ENCODE data around the gene CPM. TPM values are rescaled to one million over a fixed set of nuclear protein-coding genes. Genes with fewer than 3 reads are reported as not detected.
"Not testable (repeated sequence)": the region's sequence is repeated elsewhere in the genome, so short reads cannot be mapped to it uniquely, and the experiment has no call there.

Gene CPM
- total and polyA plus RNA-seq, 7 experiments from 2014 or later: 0.06 to 5.9 (median 1.8) TPM

- POLR2A ChIA-PET: interaction anchor here (0.5 to 0.6 kb wide), 2 partner anchors 160 to 453 kb away, joined by 3 to 4 read pairs; no protein-coding TSS in a partner anchor
- intact Hi-C loops (cut with micrococcal nuclease): no loop called here
These were observed 117.6 kb downstream of the CPM start for GRCh38 chr12:68815232-68815927.

GRCh38 chr12:68814490-68815231 lies 118.3 kb downstream of the CPM start:
- Mint-ChIP-seq H3K4me3 (peak overlapping the region in 3 of 10 donors; percentile 2 to 41 (median 35)), H3K27ac (peak overlapping the region in 5 of 9 donors; percentile 0 to 46 (median 20)), H3K9me3 (no peaks in the 10 kb centered on the region), H3K36me3 (peaks cover 5 to 52% (median 20%) of the 10 kb centered on the region in 5 donors), H3K4me1 (peaks cover 22 to 62% (median 51%) of the 10 kb centered on the region in 7 donors), H3K27me3 (no peaks in the 10 kb centered on the region)
- ATAC-seq (no peak), DNase-seq (no peak)
- intact Hi-C loops (cut with micrococcal nuclease): no loop called here
- H3K9me3 ChIP-seq (ENCODE audit: control insufficient read depth in 2 of 3, low read length in 3 of 3): no peaks in the 10 kb centered on the region
- peaks cover 0 to 5% of the 10 kb centered on the region in 2 donors for H3K4me1 ChIP-seq (ENCODE audit: control insufficient read depth in 2 of 2, insufficient read depth in 2 of 2, low read length in 2 of 2)
- H3K36me3 ChIP-seq (ENCODE audit: control insufficient read depth in 2 of 3, insufficient read depth in 3 of 3, low read length in 3 of 3): peaks cover 0 to 43% (median 9%) of the 10 kb centered on the region in 3 experiments
- no peak overlapping the region for H3K4me3 ChIP-seq (ENCODE audit: low read length)
- CTCF ChIA-PET: no interaction called here
- H3K27ac ChIP-seq (ENCODE audit: low read depth, low read length): no peak overlapping the region
- H3K27me3 ChIP-seq (ENCODE audit: control insufficient read depth in 2 of 2, insufficient read depth in 2 of 2, low read length in 2 of 2): no peaks in the 10 kb centered on the region
- POLR2A ChIA-PET: interaction anchor here (0.6 kb wide), 1 partner anchor 452 kb away, joined by 4 read pairs; no protein-coding TSS in a partner anchor

More at GRCh38 chr12:68815232-68815927, 117.6 kb downstream of the CPM start:
- H3K4me3 Mint-ChIP-seq: peak overlapping the region in 4 of 10 donors; percentile 0 to 41 (median 12)
- Histone ChIP-seq H3K36me3 (ENCODE audit: control insufficient read depth in 2 of 3, insufficient read depth in 3 of 3, low read length in 3 of 3) (peaks cover 0 to 41% (median 9%) of the 10 kb centered on the region in 3 experiments), H3K27ac (ENCODE audit: low read depth, low read length) (no peak overlapping the region), H3K9me3 (ENCODE audit: control insufficient read depth in 2 of 3, low read length in 3 of 3) (no peaks in the 10 kb centered on the region), H3K4me1 (ENCODE audit: control insufficient read depth in 2 of 2, insufficient read depth in 2 of 2, low read length in 2 of 2) (peaks cover 0 to 5% of the 10 kb centered on the region in 2 donors), H3K4me3 (ENCODE audit: low read length) (no peak overlapping the region), H3K27me3 (ENCODE audit: control insufficient read depth in 2 of 2, insufficient read depth in 2 of 2, low read length in 2 of 2) (no peaks in the 10 kb centered on the region)
- DNase-seq (no peak), ATAC-seq (no peak)
- CTCF ChIA-PET: no interaction called here
- H3K4me1 Mint-ChIP-seq: peaks cover 22 to 63% (median 47%) of the 10 kb centered on the region in 7 donors
- no peaks in the 10 kb centered on the region for H3K27me3 Mint-ChIP-seq
- H3K9me3 Mint-ChIP-seq: no peaks in the 10 kb centered on the region
- peaks cover 5 to 50% (median 20%) of the 10 kb centered on the region in 5 donors for H3K36me3 Mint-ChIP-seq
- H3K27ac Mint-ChIP-seq: peak overlapping the region in 6 of 9 donors; percentile 2 to 74 (median 17)

GRCh38 chr12:68813242-68813593 lies 119.8 kb downstream of the CPM start:
- H3K36me3 Mint-ChIP-seq: peaks cover 5 to 53% (median 25%) of the 10 kb centered on the region in 5 donors

GRCh38 chr12:68812553-68813241 lies 120.3 kb downstream of the CPM start:
- ChIA-PET CTCF (interaction anchor here (0.6 to 1.5 kb wide), 2 partner anchors 18 to 125 kb away, joined by 3 read pairs; no protein-coding TSS in a partner anchor), POLR2A (interaction anchor here (0.5 to 2.0 kb wide), 2 partner anchors 39 to 1113 kb away, joined by 3 to 7 read pairs; no protein-coding TSS in a partner anchor)
- H3K27me3 ChIP-seq (ENCODE audit: control insufficient read depth in 2 of 2, insufficient read depth in 2 of 2, low read length in 2 of 2): no peaks in the 10 kb centered on the region
- H3K9me3 ChIP-seq (ENCODE audit: control insufficient read depth in 2 of 3, low read length in 3 of 3): no peaks in the 10 kb centered on the region
- H3K27ac ChIP-seq (ENCODE audit: low read depth, low read length): no peak overlapping the region
- peaks cover 0 to 36% (median 4%) of the 10 kb centered on the region in 3 experiments for H3K36me3 ChIP-seq (ENCODE audit: control insufficient read depth in 2 of 3, insufficient read depth in 3 of 3, low read length in 3 of 3)
- Mint-ChIP-seq H3K4me1 (peaks cover 22 to 66% (median 50%) of the 10 kb centered on the region in 7 donors), H3K27me3 (no peaks in the 10 kb centered on the region), H3K27ac (peak overlapping the region in 7 of 9 donors; percentile 5 to 59 (median 38)), H3K9me3 (no peaks in the 10 kb centered on the region), H3K36me3 (peaks cover 5 to 53% (median 25%) of the 10 kb centered on the region in 5 donors), H3K4me3 (peak overlapping the region in 4 of 10 donors; percentile 8 to 62 (median 21))
- intact Hi-C loops (cut with micrococcal nuclease): no loop called here
- ATAC-seq (no peak), DNase-seq (no peak)
- no peak overlapping the region for H3K4me3 ChIP-seq (ENCODE audit: low read length)
- peaks cover 3 to 11% of the 10 kb centered on the region in 2 donors for H3K4me1 ChIP-seq (ENCODE audit: control insufficient read depth in 2 of 2, insufficient read depth in 2 of 2, low read length in 2 of 2)

More at GRCh38 chr12:68813242-68813593, 119.8 kb downstream of the CPM start:
- intact Hi-C loops (cut with micrococcal nuclease): no loop called here
- H3K4me3 ChIP-seq (ENCODE audit: low read length): no peak overlapping the region
- Mint-ChIP-seq H3K4me3 (peak overlapping the region in 4 of 10 donors; percentile 8 to 62 (median 21)), H3K9me3 (no peaks in the 10 kb centered on the region), H3K27me3 (no peaks in the 10 kb centered on the region), H3K27ac (peak overlapping the region in 6 of 9 donors; percentile 5 to 56 (median 26)), H3K4me1 (peaks cover 22 to 66% (median 50%) of the 10 kb centered on the region in 7 donors)
- POLR2A ChIA-PET: interaction anchor here (0.5 to 2.0 kb wide), 2 partner anchors 40 to 1113 kb away, joined by 3 to 7 read pairs; no protein-coding TSS in a partner anchor
- no peaks in the 10 kb centered on the region for H3K27me3 ChIP-seq (ENCODE audit: control insufficient read depth in 2 of 2, insufficient read depth in 2 of 2, low read length in 2 of 2)
- CTCF ChIA-PET: interaction anchor here (1.5 kb wide), 1 partner anchor 17 kb away, joined by 3 read pairs; no protein-coding TSS in a partner anchor
- peaks cover 3 to 11% of the 10 kb centered on the region in 2 donors for H3K4me1 ChIP-seq (ENCODE audit: control insufficient read depth in 2 of 2, insufficient read depth in 2 of 2, low read length in 2 of 2)
- DNase-seq: no peak
- H3K36me3 ChIP-seq (ENCODE audit: control insufficient read depth in 2 of 3, insufficient read depth in 3 of 3, low read length in 3 of 3): peaks cover 0 to 34% (median 4%) of the 10 kb centered on the region in 3 experiments
- no peaks in the 10 kb centered on the region for H3K9me3 ChIP-seq (ENCODE audit: control insufficient read depth in 2 of 3, low read length in 3 of 3)
- H3K27ac ChIP-seq (ENCODE audit: low read depth, low read length): no peak overlapping the region
- ATAC-seq: no peak

GRCh38 chr12:68811573-68811972 lies 121.4 kb downstream of the CPM start:
- peak overlapping the region in 2 of 10 donors; percentile 45 to 83 for H3K4me3 Mint-ChIP-seq
- peaks cover 5 to 46% (median 22%) of the 10 kb centered on the region in 5 donors for H3K36me3 Mint-ChIP-seq
- H3K9me3 Mint-ChIP-seq; H3K27ac ChIP-seq (ENCODE audit: low read depth, low read length); H3K9me3 ChIP-seq (ENCODE audit: control insufficient read depth in 2 of 3, low read length in 3 of 3); DNase-seq; H3K27me3 ChIP-seq (ENCODE audit: control insufficient read depth in 2 of 2, insufficient read depth in 2 of 2, low read length in 2 of 2); H3K27me3 Mint-ChIP-seq; intact Hi-C loops (cut with micrococcal nuclease); H3K4me3 ChIP-seq (ENCODE audit: low read length); ATAC-seq: not testable (repeated sequence)
- POLR2A ChIA-PET: interaction anchor here (2.0 kb wide), 1 partner anchor 38 kb away, joined by 7 read pairs; no protein-coding TSS in a partner anchor
- Histone ChIP-seq H3K36me3 (ENCODE audit: control insufficient read depth in 2 of 3, insufficient read depth in 3 of 3, low read length in 3 of 3) (peaks cover 0 to 27% (median 4%) of the 10 kb centered on the region in 3 experiments), H3K4me1 (ENCODE audit: control insufficient read depth in 2 of 2, insufficient read depth in 2 of 2, low read length in 2 of 2) (peaks cover 3 to 17% of the 10 kb centered on the region in 2 donors)
- H3K4me1 Mint-ChIP-seq: peaks cover 22 to 78% (median 55%) of the 10 kb centered on the region in 7 donors
- peak overlapping the region in 3 of 9 donors; percentile 18 to 55 (median 33) for H3K27ac Mint-ChIP-seq
- CTCF ChIA-PET: interaction anchor here (0.5 to 0.6 kb wide), 2 partner anchors 37 to 1456 kb away, joined by 3 to 4 read pairs; no protein-coding TSS in a partner anchor

- H3K27me3 ChIP-seq (ENCODE audit: control insufficient read depth in 2 of 2, insufficient read depth in 2 of 2, low read length in 2 of 2); CTCF ChIA-PET; DNase-seq; intact Hi-C loops (cut with micrococcal nuclease); H3K27ac ChIP-seq (ENCODE audit: low read depth, low read length); POLR2A ChIA-PET; H3K9me3 ChIP-seq (ENCODE audit: control insufficient read depth in 2 of 3, low read length in 3 of 3); H3K27me3 Mint-ChIP-seq; H3K4me3 ChIP-seq (ENCODE audit: low read length); ATAC-seq; H3K9me3 Mint-ChIP-seq: not testable (repeated sequence)
- peaks cover 3 to 16% of the 10 kb centered on the region in 2 donors for H3K4me1 ChIP-seq (ENCODE audit: control insufficient read depth in 2 of 2, insufficient read depth in 2 of 2, low read length in 2 of 2)
- Mint-ChIP-seq H3K36me3 (peaks cover 1 to 42% (median 18%) of the 10 kb centered on the region in 5 donors), H3K4me1 (peaks cover 17 to 66% (median 48%) of the 10 kb centered on the region in 7 donors), H3K27ac (peak overlapping the region in 7 of 9 donors; percentile 38 to 100 (median 84)), H3K4me3 (peak overlapping the region; percentile 56 to 100 (median 94))
- peaks cover 0 to 23% (median 4%) of the 10 kb centered on the region in 3 experiments for H3K36me3 ChIP-seq (ENCODE audit: control insufficient read depth in 2 of 3, insufficient read depth in 3 of 3, low read length in 3 of 3)
These were observed 123.0 kb downstream of the CPM start for GRCh38 chr12:68810027-68810389.
